GM12878 (cell line): ENCODE data around the gene STK4. TPM values are rescaled to one million over a fixed set of nuclear protein-coding genes. Genes with fewer than 3 reads are reported as not detected.

ENCODE experiments used
- ATAC-seq: fragments of 200-7000 bp; cut with Tn5 transposase; 3 replicates; pipeline ENCODE4 v1.9.1; 2020; ENCODE audit warnings: mild to moderate bottlenecking, moderate library complexity
- BruUV-seq: library from RNA; stranded (reverse); fragments of 400-500 nt; replicated peaks from 2 replicates; lab custom pipeline; 2021; lab: Mats Ljungman, UMichigan
- CTCF ChIA-PET: fragments of 300-600 bp; sonication (Branson Sonifier 250); formaldehyde crosslinking; extraction: SDS; loops from one replicate; lab custom pipeline; 2021; ENCODE audit warnings: inconsistent platforms; lab: Yijun Ruan, JAX
- POLR2A ChIA-PET: fragments of 350-600 bp; formaldehyde crosslinking; extraction: SDS; loops from one replicate; lab custom pipeline; 2021; ENCODE audit warnings: inconsistent platforms; lab: Charles Lee
- RAD21 ChIA-PET: fragments of 300-600 bp; sonication (Branson Sonifier 250); formaldehyde crosslinking; loops from one replicate; lab custom pipeline; 2023; ENCODE audit warnings: antibody characterized with exemption; ENCODE audit not compliant: unreplicated experiment; lab: Charles Lee
- SMC1A ChIA-PET: fragments of 300-600 bp; sonication (Branson Sonifier 250); formaldehyde crosslinking; loops from one replicate; lab custom pipeline; 2023; ENCODE audit not compliant: unreplicated experiment, uncharacterized antibody; lab: Charles Lee
- DNase-seq: peaks from one replicate; pipeline ENCODE4 v3.0.0-alpha.2; 2011; ENCODE audit warnings: low read depth, low spot score
- FAIRE-seq: peaks from 3 replicates; lab custom pipeline; 2011; peaks lifted over from hg19 to GRCh38; lab: Jason Lieb, UNC
- H2AFZ ChIP-seq: 2 replicates; pipeline ENCODE4 v1.6.0; 2011; ENCODE audit warnings: low read depth, low read length, control low read depth; ENCODE audit not compliant: control insufficient read depth
- H3K27ac ChIP-seq: 2 replicates; pipeline ENCODE4 v1.5.1; 2011; ENCODE audit warnings: control low read depth; ENCODE audit not compliant: control insufficient read depth, insufficient read depth
- H3K27me3 ChIP-seq, 2 experiments: replicated peaks in 1 of 2; 2 replicates each; pipeline versions ENCODE4 v1.6.0 to v1.6.1; 2011; ENCODE audit warnings: low read length in 1 of 2; ENCODE audit not compliant: control insufficient read depth in 2 of 2, insufficient read depth in 2 of 2
- H3K36me3 ChIP-seq, 2 experiments: 2 replicates each; pipeline ENCODE4 v1.5.1; 2011; ENCODE audit warnings: low read length in 1 of 2; ENCODE audit not compliant: control insufficient read depth in 2 of 2, insufficient read depth in 2 of 2
- H3K4me1 ChIP-seq: 2 replicates; pipeline ENCODE4 v1.6.1; 2011; ENCODE audit warnings: mild to moderate bottlenecking, low read length, moderate library complexity, mixed read lengths; ENCODE audit not compliant: control insufficient read depth, insufficient read depth
- H3K4me2 ChIP-seq: 2 replicates; pipeline ENCODE4 v1.6.0; 2011; ENCODE audit warnings: control low read depth; ENCODE audit not compliant: control insufficient read depth, insufficient read depth
- H3K4me3 ChIP-seq: fragments of 200-600 bp; sonication (generic); 2 replicates; pipeline ENCODE4 v1.5.1; 2016
- H3K79me2 ChIP-seq: 2 replicates; pipeline ENCODE4 v1.6.0; 2011; ENCODE audit warnings: low read length; ENCODE audit not compliant: control insufficient read depth, insufficient read depth
- H3K9ac ChIP-seq: 2 replicates; pipeline ENCODE4 v1.8.0; 2011; ENCODE audit warnings: low read length, control low read depth, mixed read lengths; ENCODE audit not compliant: control insufficient read depth, insufficient read depth
- H3K9me3 ChIP-seq: replicated peaks from 3 replicates; pipeline ENCODE4 v1.5.1; 2011; ENCODE audit warnings: mild to moderate bottlenecking, low read length; ENCODE audit not compliant: control insufficient read depth, insufficient read depth
- H4K20me1 ChIP-seq: 2 replicates; pipeline ENCODE4 v1.6.0; 2011; ENCODE audit not compliant: control insufficient read depth, insufficient read depth
- EP300 ChIP-seq, 2 experiments: fragments of 150-350 bp in 1 of 2; IDR thresholded peaks; 2 replicates each; pipeline ENCODE4 v1.6.1; 2011 to 2012; ENCODE audit warnings: low read depth in 2 of 2, low read length in 2 of 2, borderline replicate concordance in 1 of 2, improper control_type of control experiment in 1 of 2, inconsistent platforms in 1 of 2; ENCODE audit not compliant: control insufficient read depth in 1 of 2
- GATAD2B ChIP-seq: fragments of 450-650 bp; conservative IDR thresholded peaks from 2 replicates; pipeline ENCODE4 v1.6.1; 2017; ENCODE audit warnings: low read depth, mild to moderate bottlenecking, moderate library complexity
- IKZF1 ChIP-seq: fragments of 450-650 bp; conservative IDR thresholded peaks from 2 replicates; pipeline ENCODE4 v1.6.1; 2017; ENCODE audit warnings: antibody characterized with exemption, mild to moderate bottlenecking
- JUNB ChIP-seq: IDR thresholded peaks from 2 replicates; pipeline ENCODE4 v1.6.1; 2016; ENCODE audit warnings: antibody characterized with exemption, mild to moderate bottlenecking
- NBN ChIP-seq: fragments of 450-650 bp; IDR thresholded peaks from 2 replicates; pipeline ENCODE4 v1.6.1; 2016
- NFIC ChIP-seq: IDR thresholded peaks from 2 replicates; pipeline ENCODE4 v1.6.1; 2012; ENCODE audit warnings: low read depth, mild to moderate bottlenecking, inconsistent platforms, low read length, moderate library complexity
- STAT3 ChIP-seq: IDR thresholded peaks from 2 replicates; pipeline ENCODE4 v1.6.1; 2011; ENCODE audit warnings: low read depth, low read length, improper control_type of control experiment
- WGBS: methylation state at CpG from one replicate; pipeline ENCODE4 v1.1.6; 2016; ENCODE audit warnings: low lambda C conversion rate; ENCODE audit not compliant: insufficient replicate concordance, insufficient coverage; ENCODE audit errors: missing lambda C conversion rate; 5-methylcytosine and 5-hydroxymethylcytosine counted together
- in situ Hi-C: fragments of 300-500 bp; cut with MboI; formaldehyde crosslinking; loops from 9 replicates; pipeline ENCODE4 v1.14.3; 2018; ENCODE audit warnings: mixed read lengths
- intact Hi-C: fragments of 100-400 bp; cut with micrococcal nuclease; formaldehyde crosslinking; loops from one replicate; pipeline ENCODE4 v1.14.2; 2022; ENCODE audit not compliant: unreplicated experiment
- polyA plus RNA-seq, 11 experiments: library from polyadenylated mRNA; depleted of rRNA in 4 of 11; unstranded in 6 of 11; stranded (reverse) in 5 of 11; fragments of >200 nt; fragmentation: Nextera tagmentation in 4 of 11; fragmentation: Illumina TruSeq in 1 of 11; extraction: Ambion mirVana in 4 of 11; extraction: Trizol in 1 of 11; gene quantifications; 1 replicate in 1 of 11; 2 replicates in 10 of 11; pipeline versions ENCODE4 v1.2.1 to v1.2.3, GENCODE V29; 2011 to 2016; ENCODE audit warnings: inconsistent platforms in 2 of 11, missing spikeins in 2 of 11, low read depth in 1 of 11
- total RNA-seq, 4 experiments: library from RNA; depleted of rRNA in 3 of 4; stranded (reverse); fragments of >200 nt in 3 of 4; fragmentation: Illumina TruSeq in 1 of 4; extraction: Trizol in 1 of 4; gene quantifications; 2 replicates each; pipeline versions ENCODE4 v1.2.1 to v1.2.3, GENCODE V29; 2013 to 2021
- TF ChIP-seq, protein P1 (sequence below): fragments of 450-650 bp; IDR thresholded peaks from 2 replicates; pipeline ENCODE4 v1.6.1; 2017; ENCODE audit warnings: low read depth, mild to moderate bottlenecking, moderate library complexity
- TF ChIP-seq, protein P2 (sequence below): fragments of 450-650 bp; IDR thresholded peaks from 2 replicates; pipeline ENCODE4 v1.6.1; 2014; ENCODE audit warnings: mild to moderate bottlenecking
- TF ChIP-seq, protein P3 (sequence below): fragments of 450-650 bp; IDR thresholded peaks from 2 replicates; pipeline ENCODE4 v1.6.1; 2018; ENCODE audit warnings: borderline replicate concordance, mild to moderate bottlenecking; ENCODE audit not compliant: partially characterized antibody
- TF ChIP-seq, protein P4 (sequence below): IDR thresholded peaks from 2 replicates; pipeline ENCODE4 v1.6.1; 2012; ENCODE audit warnings: low read length, inconsistent platforms

Gene STK4
- total and polyA plus RNA-seq, 10 of the 15 experiments (the other 5 are each of a cell fraction or from before 2014, with no cell fraction given), result 24.0 to 135 (median 89.7) TPM

DNA sequence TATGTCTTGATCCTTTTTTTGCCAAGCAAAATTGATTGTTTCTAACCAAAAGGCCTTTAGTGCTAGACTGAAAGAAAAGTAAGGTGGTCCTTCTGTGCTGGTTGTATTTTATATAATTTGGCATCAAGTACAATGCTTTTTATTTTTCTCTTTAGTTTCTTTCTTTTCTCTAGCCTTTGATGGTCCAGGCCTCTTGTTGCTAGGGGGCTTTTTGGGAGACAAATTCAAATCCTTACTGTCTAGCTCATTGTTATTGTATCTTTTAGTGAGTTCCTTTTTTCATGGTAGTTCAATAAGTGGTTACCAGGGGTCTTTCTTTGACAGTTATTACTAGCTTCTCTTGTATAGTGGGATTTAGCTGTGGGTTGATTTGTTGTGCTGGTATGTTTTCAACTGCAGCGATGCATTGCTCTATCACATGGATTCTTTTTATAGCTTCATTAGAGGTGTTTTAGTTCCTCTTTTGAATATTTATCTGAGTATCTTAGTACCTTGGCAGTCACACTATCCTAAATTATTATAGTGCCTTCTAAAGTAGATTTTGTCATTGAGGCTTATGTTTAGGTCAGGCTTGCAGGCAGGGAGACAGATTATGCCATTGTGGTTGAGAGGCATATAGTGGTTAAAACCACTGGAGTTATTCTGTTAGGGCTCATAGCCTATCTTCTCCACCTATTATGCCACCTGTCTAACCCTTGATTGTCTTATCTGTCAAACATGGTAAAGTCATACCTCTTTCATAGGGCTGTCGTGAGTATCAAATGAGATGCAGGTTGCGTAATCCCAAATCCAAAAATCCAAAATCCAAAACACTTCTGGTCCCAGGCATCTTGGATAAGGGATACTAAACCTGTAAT, 85.1 kb downstream of the STK4 start (continued):
- TF ChIP-seq, protein P1, sequence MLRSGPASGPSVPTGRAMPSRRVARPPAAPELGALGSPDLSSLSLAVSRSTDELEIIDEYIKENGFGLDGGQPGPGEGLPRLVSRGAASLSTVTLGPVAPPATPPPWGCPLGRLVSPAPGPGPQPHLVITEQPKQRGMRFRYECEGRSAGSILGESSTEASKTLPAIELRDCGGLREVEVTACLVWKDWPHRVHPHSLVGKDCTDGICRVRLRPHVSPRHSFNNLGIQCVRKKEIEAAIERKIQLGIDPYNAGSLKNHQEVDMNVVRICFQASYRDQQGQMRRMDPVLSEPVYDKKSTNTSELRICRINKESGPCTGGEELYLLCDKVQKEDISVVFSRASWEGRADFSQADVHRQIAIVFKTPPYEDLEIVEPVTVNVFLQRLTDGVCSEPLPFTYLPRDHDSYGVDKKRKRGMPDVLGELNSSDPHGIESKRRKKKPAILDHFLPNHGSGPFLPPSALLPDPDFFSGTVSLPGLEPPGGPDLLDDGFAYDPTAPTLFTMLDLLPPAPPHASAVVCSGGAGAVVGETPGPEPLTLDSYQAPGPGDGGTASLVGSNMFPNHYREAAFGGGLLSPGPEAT, result peak; percentile 67; the same call in 1 of the 2 replicates
- TF ChIP-seq, protein P2, sequence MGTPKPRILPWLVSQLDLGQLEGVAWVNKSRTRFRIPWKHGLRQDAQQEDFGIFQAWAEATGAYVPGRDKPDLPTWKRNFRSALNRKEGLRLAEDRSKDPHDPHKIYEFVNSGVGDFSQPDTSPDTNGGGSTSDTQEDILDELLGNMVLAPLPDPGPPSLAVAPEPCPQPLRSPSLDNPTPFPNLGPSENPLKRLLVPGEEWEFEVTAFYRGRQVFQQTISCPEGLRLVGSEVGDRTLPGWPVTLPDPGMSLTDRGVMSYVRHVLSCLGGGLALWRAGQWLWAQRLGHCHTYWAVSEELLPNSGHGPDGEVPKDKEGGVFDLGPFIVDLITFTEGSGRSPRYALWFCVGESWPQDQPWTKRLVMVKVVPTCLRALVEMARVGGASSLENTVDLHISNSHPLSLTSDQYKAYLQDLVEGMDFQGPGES, result no peak
- TF ChIP-seq GATAD2B, result peak; percentile 69
- peak; percentile 76 for TF ChIP-seq IKZF1
- TF ChIP-seq, all 136 proteins: peak for 27

DNA sequence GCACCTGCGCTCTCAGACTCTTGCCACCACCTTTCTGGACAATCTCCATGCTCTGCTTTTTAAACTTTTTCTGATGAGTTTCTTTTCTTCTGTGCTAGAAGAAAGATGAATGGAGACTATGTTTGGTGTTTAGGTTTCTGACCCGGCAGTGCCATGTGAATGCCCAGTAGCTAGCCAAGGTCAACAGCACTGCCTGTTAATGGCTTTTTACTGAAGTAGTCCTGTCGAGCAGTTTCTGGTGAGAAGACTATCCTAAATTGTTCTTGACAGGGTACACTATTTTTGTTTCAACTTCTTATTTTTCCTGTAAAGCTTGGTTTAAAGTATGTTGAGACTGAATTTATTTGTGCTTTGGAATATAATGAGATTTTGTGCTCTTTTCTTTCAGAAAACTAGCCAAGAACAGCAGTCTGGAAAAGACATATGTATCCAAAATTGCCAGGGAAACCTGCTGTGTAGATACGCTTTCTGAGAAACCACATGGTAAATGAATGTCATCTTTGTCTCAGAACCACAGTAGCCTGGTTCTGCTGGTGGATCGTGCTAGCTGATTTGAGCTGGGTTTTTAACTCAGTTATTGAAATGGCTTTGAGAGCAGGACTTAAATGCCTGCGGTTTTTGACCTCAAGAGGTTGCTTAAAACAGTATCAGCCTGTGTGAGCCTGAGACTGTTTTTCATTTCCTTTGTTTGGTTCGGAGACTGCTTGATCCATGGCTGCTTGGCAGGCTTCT, 86.6 kb downstream of the STK4 start:
- Histone ChIP-seq H3K79me2 (peaks cover 30% of the 10 kb centered on the region), H3K27me3 (no peaks in the 10 kb centered on the region), H3K4me3 (no peak overlapping the region; the same call in 1 of the 2 replicates), H3K4me1 (peaks cover 48% of the 10 kb centered on the region), H4K20me1 (no peaks in the 10 kb centered on the region; the same call in 1 of the 2 replicates), H2AFZ (no peak overlapping the region), H3K36me3 (peaks cover 6 to 18% of the 10 kb centered on the region in 2 experiments), H3K9ac (no peak overlapping the region), H3K27ac (peak overlapping the region; percentile 39), H3K9me3 (no peaks in the 10 kb centered on the region), H3K4me2 (peak overlapping the region; percentile 23)
- SMC1A ChIA-PET, result interaction anchor here (0.7 to 6.9 kb wide), 13 partner anchors 10 to 92 kb away, joined by 3 to 82 read pairs (median 4); partner anchors contain the start of gene TOMM34
- WGBS, result 33% methylated on average over 7 of the region's 7 CpGs
- CTCF ChIA-PET, result interaction anchor here (0.8 to 8.5 kb wide), 7 partner anchors 9 to 234 kb away, joined by 4 to 91 read pairs (median 5); no protein-coding TSS in a partner anchor
- FAIRE-seq, result peak; percentile 87
- in situ Hi-C loops, result no loop called here
- DNase-seq, result peak; percentile 55
- RAD21 ChIA-PET, result interaction anchor here (0.6 to 2.2 kb wide), 4 partner anchors 9 to 248 kb away, joined by 3 to 11 read pairs (median 6); partner anchors contain the start of gene STK4
- POLR2A ChIA-PET, result interaction anchor here (0.8 to 1.4 kb wide), 6 partner anchors 13 to 82 kb away, joined by 3 to 6 read pairs (median 3); no protein-coding TSS in a partner anchor
- ATAC-seq, result peak; percentile 78
- BruUV-seq, result no TSS peak
- intact Hi-C loops, result loop anchor here (5.0 kb wide), 1 partner anchor 239 kb away; no protein-coding TSS in a partner anchor
- TF ChIP-seq, protein P3, sequence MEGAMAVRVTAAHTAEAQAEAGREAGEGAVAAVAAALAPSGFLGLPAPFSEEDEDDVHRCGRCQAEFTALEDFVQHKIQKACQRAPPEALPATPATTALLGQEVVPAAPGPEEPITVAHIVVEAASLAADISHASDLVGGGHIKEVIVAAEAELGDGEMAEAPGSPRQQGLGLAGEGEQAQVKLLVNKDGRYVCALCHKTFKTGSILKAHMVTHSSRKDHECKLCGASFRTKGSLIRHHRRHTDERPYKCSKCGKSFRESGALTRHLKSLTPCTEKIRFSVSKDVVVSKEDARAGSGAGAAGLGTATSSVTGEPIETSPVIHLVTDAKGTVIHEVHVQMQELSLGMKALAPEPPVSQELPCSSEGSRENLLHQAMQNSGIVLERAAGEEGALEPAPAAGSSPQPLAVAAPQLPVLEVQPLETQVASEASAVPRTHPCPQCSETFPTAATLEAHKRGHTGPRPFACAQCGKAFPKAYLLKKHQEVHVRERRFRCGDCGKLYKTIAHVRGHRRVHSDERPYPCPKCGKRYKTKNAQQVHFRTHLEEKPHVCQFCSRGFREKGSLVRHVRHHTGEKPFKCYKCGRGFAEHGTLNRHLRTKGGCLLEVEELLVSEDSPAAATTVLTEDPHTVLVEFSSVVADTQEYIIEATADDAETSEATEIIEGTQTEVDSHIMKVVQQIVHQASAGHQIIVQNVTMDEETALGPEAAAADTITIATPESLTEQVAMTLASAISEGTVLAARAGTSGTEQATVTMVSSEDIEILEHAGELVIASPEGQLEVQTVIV, result no peak
- TF ChIP-seq JUNB (no peak), NFIC (peak; percentile 33; the same call in 1 of the 2 replicates), EP300 (IDR thresholded peaks at IDR 0.05; ENCODE audit: borderline replicate concordance in 1 of 2, control insufficient read depth in 1 of 2, low read depth in 2 of 2, low read length in 2 of 2) (peak in 1 of 2 experiments; percentile 26; a peak in 2 of 4 replicates), STAT3 (0 out of 2 replicates have a peak, but pooled peaks have one; percentile 38), NBN (peak; percentile 61; the same call in 1 of the 2 replicates)
- TF ChIP-seq, protein P4, sequence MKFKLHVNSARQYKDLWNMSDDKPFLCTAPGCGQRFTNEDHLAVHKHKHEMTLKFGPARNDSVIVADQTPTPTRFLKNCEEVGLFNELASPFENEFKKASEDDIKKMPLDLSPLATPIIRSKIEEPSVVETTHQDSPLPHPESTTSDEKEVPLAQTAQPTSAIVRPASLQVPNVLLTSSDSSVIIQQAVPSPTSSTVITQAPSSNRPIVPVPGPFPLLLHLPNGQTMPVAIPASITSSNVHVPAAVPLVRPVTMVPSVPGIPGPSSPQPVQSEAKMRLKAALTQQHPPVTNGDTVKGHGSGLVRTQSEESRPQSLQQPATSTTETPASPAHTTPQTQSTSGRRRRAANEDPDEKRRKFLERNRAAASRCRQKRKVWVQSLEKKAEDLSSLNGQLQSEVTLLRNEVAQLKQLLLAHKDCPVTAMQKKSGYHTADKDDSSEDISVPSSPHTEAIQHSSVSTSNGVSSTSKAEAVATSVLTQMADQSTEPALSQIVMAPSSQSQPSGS, result peak; percentile 46; the same call in 1 of the 2 replicates
